PFSK-1 (cell line): Measurements from ENCODE around the gene YIPF6.

Source experiments
- FOXP2 ChIP-seq: optimal IDR thresholded peaks from 2 replicates; pipeline ENCODE3; 2011; ENCODE audit warnings: borderline replicate concordance, control low read depth, inconsistent platforms; ENCODE audit not compliant: insufficient read depth; ENCODE audit errors: extremely low read length, extremely low read depth
- POLR2AphosphoS5 ChIP-seq: IDR thresholded peaks from 2 replicates; pipeline ENCODE4 v1.6.1; 2012; ENCODE audit warnings: low read depth, mild to moderate bottlenecking, control low read depth, low read length, moderate library complexity
- SIN3A ChIP-seq: IDR thresholded peaks from 2 replicates; pipeline ENCODE4 v1.6.1; 2012; ENCODE audit warnings: mild to moderate bottlenecking, low read length, moderate library complexity, borderline replicate concordance; ENCODE audit not compliant: insufficient read depth
- TAF1 ChIP-seq: IDR thresholded peaks from 2 replicates; pipeline ENCODE4 v1.6.1; 2012; ENCODE audit warnings: low read length, control low read depth, borderline replicate concordance; ENCODE audit not compliant: insufficient read depth
- TF ChIP-seq, protein P1 (sequence below), 2 experiments: IDR thresholded peaks; 2 replicates each; pipeline versions ENCODE4 v1.6.1 to v1.8.0; 2011 to 2012; ENCODE audit warnings: low read depth in 2 of 2, low read length in 2 of 2, control low read depth in 1 of 2, inconsistent platforms in 1 of 2, mild to moderate bottlenecking in 1 of 2, moderate library complexity in 1 of 2; ENCODE audit not compliant: insufficient read depth in 1 of 2

The YIPF6 gene

GRCh38 chrX:68461093-68461492 lies 37.8 kb upstream of the YIPF6 start:
- TF ChIP-seq, protein P1, sequence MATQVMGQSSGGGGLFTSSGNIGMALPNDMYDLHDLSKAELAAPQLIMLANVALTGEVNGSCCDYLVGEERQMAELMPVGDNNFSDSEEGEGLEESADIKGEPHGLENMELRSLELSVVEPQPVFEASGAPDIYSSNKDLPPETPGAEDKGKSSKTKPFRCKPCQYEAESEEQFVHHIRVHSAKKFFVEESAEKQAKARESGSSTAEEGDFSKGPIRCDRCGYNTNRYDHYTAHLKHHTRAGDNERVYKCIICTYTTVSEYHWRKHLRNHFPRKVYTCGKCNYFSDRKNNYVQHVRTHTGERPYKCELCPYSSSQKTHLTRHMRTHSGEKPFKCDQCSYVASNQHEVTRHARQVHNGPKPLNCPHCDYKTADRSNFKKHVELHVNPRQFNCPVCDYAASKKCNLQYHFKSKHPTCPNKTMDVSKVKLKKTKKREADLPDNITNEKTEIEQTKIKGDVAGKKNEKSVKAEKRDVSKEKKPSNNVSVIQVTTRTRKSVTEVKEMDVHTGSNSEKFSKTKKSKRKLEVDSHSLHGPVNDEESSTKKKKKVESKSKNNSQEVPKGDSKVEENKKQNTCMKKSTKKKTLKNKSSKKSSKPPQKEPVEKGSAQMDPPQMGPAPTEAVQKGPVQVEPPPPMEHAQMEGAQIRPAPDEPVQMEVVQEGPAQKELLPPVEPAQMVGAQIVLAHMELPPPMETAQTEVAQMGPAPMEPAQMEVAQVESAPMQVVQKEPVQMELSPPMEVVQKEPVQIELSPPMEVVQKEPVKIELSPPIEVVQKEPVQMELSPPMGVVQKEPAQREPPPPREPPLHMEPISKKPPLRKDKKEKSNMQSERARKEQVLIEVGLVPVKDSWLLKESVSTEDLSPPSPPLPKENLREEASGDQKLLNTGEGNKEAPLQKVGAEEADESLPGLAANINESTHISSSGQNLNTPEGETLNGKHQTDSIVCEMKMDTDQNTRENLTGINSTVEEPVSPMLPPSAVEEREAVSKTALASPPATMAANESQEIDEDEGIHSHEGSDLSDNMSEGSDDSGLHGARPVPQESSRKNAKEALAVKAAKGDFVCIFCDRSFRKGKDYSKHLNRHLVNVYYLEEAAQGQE (IDR thresholded peaks at IDR 0.05; ENCODE audit: insufficient read depth in 1 of 2, low read depth in 2 of 2, low read length in 2 of 2), result no peak
- TF ChIP-seq FOXP2, result no peak
- no peak for TF ChIP-seq TAF1
- no peak for TF ChIP-seq SIN3A
- TF ChIP-seq POLR2AphosphoS5, result no peak

DNA sequence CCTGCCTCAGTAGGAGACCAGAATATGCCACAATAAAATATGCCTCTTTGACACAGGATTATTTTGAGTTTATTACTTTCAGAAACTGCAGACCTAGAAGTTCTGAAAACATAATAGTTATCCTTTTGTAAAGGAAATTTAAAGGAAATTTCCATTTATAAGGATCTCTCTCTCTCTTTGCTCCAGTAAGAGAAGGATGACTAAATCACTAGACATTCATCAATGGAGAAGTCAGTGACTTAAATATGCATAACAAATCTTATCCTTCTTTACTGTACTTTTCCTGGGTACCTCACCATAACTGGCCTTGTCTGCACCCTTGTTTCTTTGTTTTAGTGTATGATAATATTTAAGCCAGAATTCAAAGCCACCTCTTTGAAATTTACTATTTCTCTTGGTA lies 37.3 kb upstream of the YIPF6 start:
- TF ChIP-seq TAF1 (no peak), FOXP2 (no peak), SIN3A (no peak), POLR2AphosphoS5 (no peak)
- TF ChIP-seq, protein P1 (IDR thresholded peaks at IDR 0.05; ENCODE audit: insufficient read depth in 1 of 2, low read depth in 2 of 2, low read length in 2 of 2), result no peak

DNA sequence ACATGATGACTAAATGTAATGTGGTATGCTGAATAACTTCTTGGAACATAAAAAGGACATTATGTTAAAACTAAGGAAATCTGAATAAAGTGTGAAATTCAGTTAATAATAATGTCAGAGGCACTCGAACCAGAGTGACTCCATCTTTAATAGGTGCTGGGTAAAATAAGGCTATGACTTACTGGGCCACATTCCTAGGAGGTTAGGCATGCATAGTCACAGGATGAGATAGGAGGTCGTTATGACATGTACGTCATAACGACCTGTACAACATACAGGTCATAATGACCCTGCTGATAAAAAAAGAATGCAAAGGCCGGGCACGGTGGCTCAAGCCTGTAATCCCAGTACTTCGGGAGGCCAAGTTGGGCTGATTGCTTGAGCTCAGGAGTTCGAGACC lies 36.7 kb upstream of the YIPF6 start:
- no peak for TF ChIP-seq POLR2AphosphoS5
- no peak for TF ChIP-seq SIN3A
- TF ChIP-seq, protein P1 (IDR thresholded peaks at IDR 0.05; ENCODE audit: insufficient read depth in 1 of 2, low read depth in 2 of 2, low read length in 2 of 2), result no peak
- TF ChIP-seq TAF1, result no peak
- TF ChIP-seq FOXP2, result no peak

DNA sequence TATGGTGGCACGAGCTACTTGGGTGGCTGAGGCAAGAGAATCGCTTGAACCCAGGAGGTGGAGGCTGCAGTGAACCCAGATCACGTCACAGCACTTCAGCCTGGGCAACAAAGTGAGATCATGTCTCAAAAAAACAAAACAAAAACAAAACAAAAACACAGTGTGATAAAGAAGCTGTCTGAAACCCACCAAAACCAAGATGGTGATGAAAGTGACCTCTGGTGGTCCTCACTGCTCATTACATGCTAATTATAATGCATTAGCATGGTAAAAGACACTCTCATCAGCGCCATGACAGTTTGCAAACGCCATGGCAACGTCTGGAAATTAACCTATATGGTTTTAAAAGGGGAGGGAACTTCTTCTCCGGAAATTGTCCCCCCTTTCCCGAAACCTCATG lies 36.2 kb upstream of the YIPF6 start:
- TF ChIP-seq TAF1, result no peak
- TF ChIP-seq SIN3A, result no peak
- TF ChIP-seq POLR2AphosphoS5, result no peak
- TF ChIP-seq FOXP2, result no peak
- TF ChIP-seq, protein P1 (IDR thresholded peaks at IDR 0.05; ENCODE audit: insufficient read depth in 1 of 2, low read depth in 2 of 2, low read length in 2 of 2), result no peak

DNA sequence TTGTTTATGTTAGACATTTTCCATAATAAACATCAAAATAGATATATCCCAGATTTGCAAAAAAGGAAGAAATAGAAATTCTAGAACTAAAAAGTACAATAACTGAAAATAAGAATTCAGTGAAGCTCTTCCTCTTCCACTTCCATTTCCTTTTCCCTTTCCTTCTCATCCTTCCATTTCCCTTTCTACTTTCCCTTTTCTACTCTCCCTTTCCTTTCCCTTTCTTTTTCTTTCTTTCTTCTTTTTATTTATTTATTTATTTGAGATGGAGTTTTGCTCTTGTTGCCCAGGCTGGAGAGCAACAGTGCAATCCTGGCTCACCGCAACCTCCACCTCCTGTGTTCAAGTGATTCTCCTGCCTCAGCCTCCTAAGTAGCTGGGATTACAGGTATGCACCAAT lies 35.0 kb upstream of the YIPF6 start:
- TF ChIP-seq SIN3A (no peak), POLR2AphosphoS5 (no peak), FOXP2 (no peak), TAF1 (no peak)
- TF ChIP-seq, protein P1 (IDR thresholded peaks at IDR 0.05; ENCODE audit: insufficient read depth in 1 of 2, low read depth in 2 of 2, low read length in 2 of 2), result no peak
